Measurements from ENCODE around the gene ALDH1B1.

The ALDH1B1 gene

GRCh38 chr9:38380230-38380871, 12.2 kb upstream of the ALDH1B1 start:
- no peak overlapping the region for H3K4me3 ChIP-seq (replicated peaks in 1 of 2; ENCODE audit: low read depth in 2 of 2, low read length in 2 of 2)
- no peak for TF ChIP-seq CTCF (IDR thresholded peaks at IDR 0.05; ENCODE audit: low read depth, low read length)
- no peak for DNase-seq (ENCODE audit: low read depth in 2 of 2)

- no peak for TF ChIP-seq CTCF (IDR thresholded peaks at IDR 0.05; ENCODE audit: low read depth, low read length)
- no peak for DNase-seq (ENCODE audit: low read depth in 2 of 2)
- H3K4me3 ChIP-seq (replicated peaks in 1 of 2; ENCODE audit: low read depth in 2 of 2, low read length in 2 of 2): no peak overlapping the region
Measured at GRCh38 chr9:38380872-38381534, 11.5 kb upstream of the ALDH1B1 start.

- H3K4me3 ChIP-seq (replicated peaks in 1 of 2; ENCODE audit: low read depth in 2 of 2, low read length in 2 of 2): no peak overlapping the region
- DNase-seq (ENCODE audit: low read depth in 2 of 2): no peak
- TF ChIP-seq CTCF (IDR thresholded peaks at IDR 0.05; ENCODE audit: low read depth, low read length): no peak
Measured at GRCh38 chr9:38382141-38382540, 10.4 kb upstream of the ALDH1B1 start.

GRCh38 chr9:38384990-38385848, 7.3 kb upstream of the ALDH1B1 start:
- no peak overlapping the region for H3K4me3 ChIP-seq (replicated peaks in 1 of 2; ENCODE audit: low read depth in 2 of 2, low read length in 2 of 2)
- DNase-seq (ENCODE audit: low read depth in 2 of 2): no peak
- TF ChIP-seq CTCF (IDR thresholded peaks at IDR 0.05; ENCODE audit: low read depth, low read length): no peak

- no peak overlapping the region for H3K4me3 ChIP-seq (replicated peaks in 1 of 2; ENCODE audit: low read depth in 2 of 2, low read length in 2 of 2)
- no peak for DNase-seq (ENCODE audit: low read depth in 2 of 2)
- no peak for TF ChIP-seq CTCF (IDR thresholded peaks at IDR 0.05; ENCODE audit: low read depth, low read length)
Measured at GRCh38 chr9:38385896-38386295, 6.6 kb upstream of the ALDH1B1 start.

- TF ChIP-seq CTCF (IDR thresholded peaks at IDR 0.05; ENCODE audit: low read depth, low read length): no peak
- no peak overlapping the region for H3K4me3 ChIP-seq (replicated peaks in 1 of 2; ENCODE audit: low read depth in 2 of 2, low read length in 2 of 2)
- DNase-seq (ENCODE audit: low read depth in 2 of 2): no peak
Measured at GRCh38 chr9:38386319-38386895, 6.1 kb upstream of the ALDH1B1 start.

Data from cardiac fibroblast (primary cell).